Naive B cell (primary cell): ENCODE measurements around the gene RNF168. TPM values are rescaled to one million over a fixed set of nuclear protein-coding genes. Genes with fewer than 3 reads are reported as not detected.
"Not testable (repeated sequence)": the region's sequence is repeated elsewhere in the genome, so short reads cannot be mapped to it uniquely, and the experiment has no call there.

Experiments used
- ATAC-seq, 2 donors: fragments of 150-1000 bp; cut with Tn5 transposase; 2 replicates each; pipeline ENCODE4 v1.10.0; 2021; ENCODE audit warnings: low read depth in 2 of 2, mild to moderate bottlenecking in 2 of 2, moderate library complexity in 2 of 2
- DNase-seq: peaks from one replicate; pipeline ENCODE4 v3.0.0; 2022
- H3K27ac Mint-ChIP-seq, 6 donors: one replicate each; pipeline ENCODE4 v1.8.0; 2020 to 2022; ENCODE audit warnings: mild to moderate bottlenecking in 6 of 6, mixed read lengths in 6 of 6, moderate library complexity in 5 of 6, inconsistent platforms in 2 of 6
- H3K27me3 Mint-ChIP-seq, 3 donors: one replicate each; pipeline ENCODE4 v1.8.0; 2021 to 2022; ENCODE audit warnings: mixed read lengths in 3 of 3, mild to moderate bottlenecking in 1 of 3
- H3K36me3 Mint-ChIP-seq, 2 donors: one replicate each; pipeline ENCODE4 v1.8.0; 2020 to 2022; ENCODE audit warnings: mixed read lengths in 2 of 2, inconsistent platforms in 1 of 2, mild to moderate bottlenecking in 1 of 2
- H3K4me1 Mint-ChIP-seq, 3 donors: one replicate each; pipeline ENCODE4 v1.8.0; 2020 to 2022; ENCODE audit warnings: mixed read lengths in 3 of 3, inconsistent platforms in 1 of 3, mild to moderate bottlenecking in 1 of 3, moderate library complexity in 1 of 3
- H3K4me3 Mint-ChIP-seq, 8 donors: one replicate each; pipeline ENCODE4 v1.8.0; 2020 to 2022; ENCODE audit warnings: mild to moderate bottlenecking in 8 of 8, mixed read lengths in 8 of 8, moderate library complexity in 8 of 8, inconsistent platforms in 2 of 8
- H3K9me3 Mint-ChIP-seq, 7 donors: one replicate each; pipeline ENCODE4 v1.8.0; 2020 to 2022; ENCODE audit warnings: mixed read lengths in 7 of 7, mild to moderate bottlenecking in 5 of 7, inconsistent platforms in 2 of 7, moderate library complexity in 1 of 7
- polyA plus RNA-seq, 6 donors: library from polyadenylated mRNA; unstranded; fragments of 300-500 nt; fragmentation: Illumina TruSeq; gene quantifications; one replicate each; pipeline ENCODE4 v1.2.3, GENCODE V29; 2021; ENCODE audit warnings: low read depth in 6 of 6

RNF168 gene, protein sequence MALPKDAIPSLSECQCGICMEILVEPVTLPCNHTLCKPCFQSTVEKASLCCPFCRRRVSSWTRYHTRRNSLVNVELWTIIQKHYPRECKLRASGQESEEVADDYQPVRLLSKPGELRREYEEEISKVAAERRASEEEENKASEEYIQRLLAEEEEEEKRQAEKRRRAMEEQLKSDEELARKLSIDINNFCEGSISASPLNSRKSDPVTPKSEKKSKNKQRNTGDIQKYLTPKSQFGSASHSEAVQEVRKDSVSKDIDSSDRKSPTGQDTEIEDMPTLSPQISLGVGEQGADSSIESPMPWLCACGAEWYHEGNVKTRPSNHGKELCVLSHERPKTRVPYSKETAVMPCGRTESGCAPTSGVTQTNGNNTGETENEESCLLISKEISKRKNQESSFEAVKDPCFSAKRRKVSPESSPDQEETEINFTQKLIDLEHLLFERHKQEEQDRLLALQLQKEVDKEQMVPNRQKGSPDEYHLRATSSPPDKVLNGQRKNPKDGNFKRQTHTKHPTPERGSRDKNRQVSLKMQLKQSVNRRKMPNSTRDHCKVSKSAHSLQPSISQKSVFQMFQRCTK
- polyA plus RNA-seq = 10 to 100 TPM in 1 of 6 donors, 1 to 10 TPM in 5; 4.4 to 12.8 (median 7.8) TPM

DNA sequence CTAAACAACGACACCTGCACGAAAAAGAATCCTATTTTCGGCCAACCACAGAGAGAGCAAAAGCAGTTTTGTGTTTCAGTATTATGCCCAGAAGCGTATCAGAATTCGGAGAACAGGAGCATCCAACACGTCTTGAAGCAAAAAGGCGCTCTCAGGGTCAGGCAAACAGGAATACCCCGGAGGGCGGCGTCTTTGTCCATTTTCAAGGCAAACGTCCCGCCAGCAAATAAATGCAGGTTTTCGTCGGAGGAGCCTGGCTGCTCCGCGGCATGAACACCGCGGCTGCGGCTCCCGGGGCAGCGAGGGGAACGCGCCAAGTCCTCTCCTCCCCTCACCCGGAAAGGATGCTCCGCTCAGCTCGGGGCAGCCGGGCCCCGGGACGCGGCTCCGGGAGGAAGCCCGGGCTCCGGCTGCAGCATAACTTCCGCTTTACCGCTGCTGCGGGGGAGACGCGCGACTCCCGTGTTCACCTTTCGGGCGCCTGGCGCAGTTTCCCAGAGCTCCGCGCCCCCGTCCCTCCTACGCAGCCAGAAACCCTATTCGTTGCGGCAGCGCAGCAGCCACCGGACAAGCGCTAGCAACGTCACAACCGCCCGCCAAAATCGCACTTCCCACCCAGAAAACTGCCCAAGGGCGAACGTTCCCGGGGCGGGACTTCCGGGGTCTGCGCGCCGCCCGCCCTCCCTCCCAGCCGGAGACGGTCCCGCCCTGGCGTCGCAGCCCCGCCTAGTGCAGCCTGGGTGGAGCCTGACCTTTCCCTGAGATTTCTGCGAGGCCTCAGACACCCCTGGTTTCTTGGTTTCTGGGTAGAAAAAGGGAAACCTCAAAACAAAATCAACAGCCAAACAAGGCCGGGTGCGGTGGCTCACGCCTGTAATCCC is at the start of gene RNF168:
TSS of gene RNF168 (minus strand) at position 573 of the 881 bp plus-strand sequence. CDS start 595 bp downstream, outside the sequence.
- Mint-ChIP-seq H3K4me1 (peaks cover 27 to 51% (median 46%) of the 10 kb centered on the region in 3 donors), H3K27ac (peak within 1 kb of the TSS; percentile 92 to 99 (median 96)), H3K27me3 (no peaks in the 10 kb centered on the region), H3K36me3 (peaks cover 5 to 10% of the 10 kb centered on the region in 2 donors), H3K4me3 (peak within 1 kb of the TSS; percentile 93 to 100 (median 98)), H3K9me3 (peaks cover 3 to 19% (median 5%) of the 10 kb centered on the region in 7 donors)
- peak; percentile 88 for DNase-seq
- peak; percentile 81 for ATAC-seq

DNA sequence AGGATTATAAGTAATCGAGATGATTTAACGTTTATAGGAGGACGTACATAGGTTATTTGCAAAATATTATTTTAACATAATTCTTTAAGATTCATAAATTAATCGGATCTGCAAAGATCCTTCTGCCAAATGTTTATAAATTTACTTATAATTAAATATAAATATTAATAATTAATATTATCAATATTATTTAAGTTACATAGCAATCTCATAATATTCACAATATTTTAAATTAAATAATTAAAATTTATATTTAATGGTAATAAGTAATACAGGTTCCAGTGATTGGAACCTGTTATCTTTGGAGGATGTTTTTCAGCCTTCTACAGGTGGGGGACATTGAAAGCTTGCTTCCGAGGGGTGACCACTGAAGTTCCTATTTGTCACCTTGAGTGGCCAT is 48.7 kb upstream of the RNF168 start:
- DNase-seq = no peak
- Mint-ChIP-seq H3K27ac (no peak overlapping the region), H3K4me1 (peaks cover 19 to 23% (median 22%) of the 10 kb centered on the region in 3 donors), H3K9me3 (peaks cover 5 to 23% (median 11%) of the 10 kb centered on the region in 7 donors), H3K4me3 (no peak overlapping the region), H3K36me3 (peaks cover 0 to 8% of the 10 kb centered on the region in 2 donors), H3K27me3 (no peaks in the 10 kb centered on the region)
- no peak for ATAC-seq

DNA sequence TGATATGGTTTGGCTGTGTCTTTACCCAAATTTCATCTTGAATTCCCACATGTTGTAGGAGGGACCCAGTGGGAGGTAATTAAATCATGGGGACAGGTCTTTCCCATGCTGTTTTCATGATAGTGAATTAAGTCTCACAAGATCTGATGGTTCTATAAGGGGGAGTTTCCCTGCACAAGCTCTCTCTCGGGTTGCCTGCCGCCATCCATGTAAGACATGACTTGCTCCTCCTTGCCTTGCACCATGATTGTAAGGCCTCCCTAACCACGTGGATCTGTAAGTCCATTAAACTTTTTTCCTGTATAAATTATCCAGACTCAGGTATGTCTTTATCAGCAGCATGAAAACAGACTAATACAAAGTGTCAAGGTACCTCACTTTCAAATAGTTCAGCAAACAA is 46.6 kb upstream of the RNF168 start:
- peaks cover 5 to 24% (median 11%) of the 10 kb centered on the region in 7 donors for H3K9me3 Mint-ChIP-seq
- DNase-seq, ATAC-seq, H3K27me3 Mint-ChIP-seq, H3K27ac Mint-ChIP-seq, H3K4me3 Mint-ChIP-seq, H3K36me3 Mint-ChIP-seq: not testable (repeated sequence)
- peaks cover 11 to 19% (median 12%) of the 10 kb centered on the region in 3 donors for H3K4me1 Mint-ChIP-seq

DNA sequence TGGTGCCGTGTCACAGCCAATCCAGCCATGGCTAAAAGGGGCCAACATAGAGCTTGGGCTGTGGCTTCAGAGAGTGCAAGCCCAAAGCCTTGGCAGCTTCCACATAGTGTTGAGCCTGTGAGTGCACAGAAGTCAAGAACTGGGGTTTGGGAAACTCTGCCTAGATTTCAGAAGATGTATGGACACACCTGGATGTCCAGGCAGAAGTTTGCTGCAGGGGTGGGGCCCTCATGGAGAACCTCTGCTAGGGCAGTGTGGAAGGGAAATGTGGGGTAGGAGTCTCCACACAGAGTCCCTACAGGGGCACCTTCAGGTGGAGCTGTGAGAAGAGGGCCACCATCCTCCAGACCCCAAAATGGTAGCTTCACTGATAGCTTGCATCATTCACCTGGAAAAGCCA is 45.7 kb upstream of the RNF168 start:
- H3K27ac Mint-ChIP-seq, DNase-seq, ATAC-seq, H3K36me3 Mint-ChIP-seq, H3K4me1 Mint-ChIP-seq, H3K4me3 Mint-ChIP-seq, H3K27me3 Mint-ChIP-seq: not testable (repeated sequence)
- H3K9me3 Mint-ChIP-seq = peaks cover 5 to 27% (median 11%) of the 10 kb centered on the region in 7 donors

DNA sequence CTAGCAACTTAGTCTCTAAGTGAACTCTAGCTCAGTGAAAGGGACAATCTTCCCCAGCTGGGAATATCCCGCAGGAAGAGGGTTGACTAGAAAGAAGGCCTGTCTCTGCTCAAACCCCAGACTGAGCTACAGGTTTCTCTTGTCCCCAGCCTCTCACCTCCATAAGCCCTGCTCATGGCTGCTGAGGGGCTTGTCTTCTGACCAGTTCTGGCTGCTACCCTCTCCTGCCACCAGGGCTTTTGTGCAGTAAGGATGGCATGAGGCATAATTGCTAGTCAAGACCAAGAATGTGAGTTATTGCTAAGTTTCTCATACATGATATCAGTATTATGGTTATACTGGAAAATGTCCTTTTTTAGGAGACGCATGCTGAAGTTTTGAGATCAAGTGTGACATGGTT is 43.5 kb upstream of the RNF168 start:
- ATAC-seq = no peak
- H3K9me3 Mint-ChIP-seq = peaks cover 5 to 27% (median 11%) of the 10 kb centered on the region in 7 donors
- H3K27me3 Mint-ChIP-seq = no peaks in the 10 kb centered on the region
- H3K4me1 Mint-ChIP-seq = no peaks in the 10 kb centered on the region
- H3K36me3 Mint-ChIP-seq = peaks cover 0 to 8% of the 10 kb centered on the region in 2 donors
- no peak overlapping the region for H3K4me3 Mint-ChIP-seq
- no peak for DNase-seq
- H3K27ac Mint-ChIP-seq = no peak overlapping the region

DNA sequence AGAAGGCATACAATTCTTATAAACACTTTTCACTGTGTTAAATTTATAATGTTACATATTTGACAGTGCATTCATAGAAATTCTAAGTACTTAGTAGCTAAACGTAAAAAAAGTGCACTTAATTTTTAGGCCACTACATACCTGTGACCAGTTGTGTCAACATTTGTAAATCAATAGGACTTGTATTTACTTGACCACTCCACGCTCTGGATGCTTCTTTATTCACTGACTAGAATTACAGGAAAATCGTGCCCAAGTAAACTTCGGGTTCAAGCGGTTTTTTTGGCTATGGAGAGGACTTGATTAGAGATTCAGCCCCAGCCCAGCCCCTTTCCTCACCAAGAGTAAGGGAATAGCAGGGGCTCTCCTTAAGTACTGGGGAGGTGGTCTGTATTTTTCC is 43.0 kb upstream of the RNF168 start:
- peaks cover 5 to 27% (median 11%) of the 10 kb centered on the region in 7 donors for H3K9me3 Mint-ChIP-seq
- ATAC-seq (no peak), DNase-seq (no peak)
- no peak overlapping the region for H3K27ac Mint-ChIP-seq
- H3K27me3 Mint-ChIP-seq = no peaks in the 10 kb centered on the region
- no peak overlapping the region for H3K4me3 Mint-ChIP-seq
- H3K4me1 Mint-ChIP-seq = no peaks in the 10 kb centered on the region
- peaks cover 0 to 8% of the 10 kb centered on the region in 2 donors for H3K36me3 Mint-ChIP-seq

DNA sequence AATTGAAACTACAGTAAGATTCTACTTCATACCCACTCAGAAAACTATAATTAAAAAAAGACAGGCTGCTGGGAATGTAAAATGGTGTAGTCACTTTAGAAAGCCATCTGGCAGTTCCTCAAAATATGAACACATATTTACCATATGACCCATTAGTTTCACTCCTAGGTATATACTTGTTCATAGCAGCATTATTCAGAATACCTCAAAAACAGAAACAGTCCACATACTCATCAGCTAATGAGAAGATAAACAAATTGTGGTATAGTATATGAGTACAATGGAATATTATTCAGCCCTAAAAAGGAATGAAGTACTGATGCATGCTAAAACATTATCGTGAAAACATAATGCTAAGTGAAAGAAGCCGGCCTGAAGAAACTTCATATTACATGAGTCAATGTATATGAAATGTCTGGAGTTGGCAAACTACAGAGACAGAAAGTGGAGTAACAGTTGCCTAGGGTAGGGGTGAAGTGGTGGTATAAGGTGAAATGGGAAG is 41.0 kb upstream of the RNF168 start:
- Mint-ChIP-seq H3K4me1 (no peaks in the 10 kb centered on the region), H3K27ac (no peak overlapping the region), H3K27me3 (no peaks in the 10 kb centered on the region), H3K9me3 (peaks cover 5 to 19% (median 7%) of the 10 kb centered on the region in 7 donors), H3K4me3 (no peak overlapping the region), H3K36me3 (peaks cover 0 to 8% of the 10 kb centered on the region in 2 donors)
- no peak for ATAC-seq
- DNase-seq = no peak

DNA sequence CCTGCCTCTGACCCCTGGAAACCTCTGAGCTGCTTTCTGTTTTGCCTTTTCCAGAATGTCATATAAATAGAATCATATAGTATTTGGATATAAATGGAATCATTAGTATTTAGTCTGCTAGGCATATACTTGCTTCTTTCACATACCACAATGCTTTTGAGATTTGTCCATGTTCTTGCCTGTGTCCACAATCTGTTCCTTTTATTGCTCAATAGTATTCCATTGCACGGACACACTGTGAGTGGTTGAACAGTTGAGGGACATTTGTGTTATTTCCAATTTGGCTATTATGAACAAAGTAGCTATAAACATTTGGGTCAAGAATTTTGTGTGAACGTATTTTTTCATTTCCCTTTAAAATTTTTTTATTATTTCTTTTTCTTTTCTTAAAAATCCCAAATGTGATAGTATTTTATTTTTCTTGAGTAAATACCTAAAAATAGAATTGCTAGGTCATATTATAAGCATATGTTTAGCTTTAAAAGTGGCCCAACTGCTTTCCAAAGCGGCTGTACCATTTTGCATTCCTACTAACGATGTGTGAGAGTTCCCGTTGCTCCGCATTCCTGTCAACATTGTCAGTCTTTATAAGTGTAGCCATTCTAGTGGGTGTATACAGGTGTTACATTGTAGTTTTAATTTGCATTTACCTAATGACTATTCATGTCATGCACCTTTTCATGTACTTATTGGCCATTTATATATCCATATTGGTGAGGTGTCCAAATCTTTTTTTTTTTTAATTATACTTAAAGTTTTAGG is 38.3 kb upstream of the RNF168 start:
- no peak overlapping the region for H3K27ac Mint-ChIP-seq
- no peaks in the 10 kb centered on the region for H3K36me3 Mint-ChIP-seq
- peaks cover 0 to 3% (median 0%) of the 10 kb centered on the region in 7 donors for H3K9me3 Mint-ChIP-seq
- H3K4me3 Mint-ChIP-seq = no peak overlapping the region
- H3K4me1 Mint-ChIP-seq = peaks cover 0 to 3% (median 0%) of the 10 kb centered on the region in 3 donors
- no peak for ATAC-seq
- no peak for DNase-seq
- H3K27me3 Mint-ChIP-seq = peaks cover 0 to 13% (median 5%) of the 10 kb centered on the region in 3 donors

DNA sequence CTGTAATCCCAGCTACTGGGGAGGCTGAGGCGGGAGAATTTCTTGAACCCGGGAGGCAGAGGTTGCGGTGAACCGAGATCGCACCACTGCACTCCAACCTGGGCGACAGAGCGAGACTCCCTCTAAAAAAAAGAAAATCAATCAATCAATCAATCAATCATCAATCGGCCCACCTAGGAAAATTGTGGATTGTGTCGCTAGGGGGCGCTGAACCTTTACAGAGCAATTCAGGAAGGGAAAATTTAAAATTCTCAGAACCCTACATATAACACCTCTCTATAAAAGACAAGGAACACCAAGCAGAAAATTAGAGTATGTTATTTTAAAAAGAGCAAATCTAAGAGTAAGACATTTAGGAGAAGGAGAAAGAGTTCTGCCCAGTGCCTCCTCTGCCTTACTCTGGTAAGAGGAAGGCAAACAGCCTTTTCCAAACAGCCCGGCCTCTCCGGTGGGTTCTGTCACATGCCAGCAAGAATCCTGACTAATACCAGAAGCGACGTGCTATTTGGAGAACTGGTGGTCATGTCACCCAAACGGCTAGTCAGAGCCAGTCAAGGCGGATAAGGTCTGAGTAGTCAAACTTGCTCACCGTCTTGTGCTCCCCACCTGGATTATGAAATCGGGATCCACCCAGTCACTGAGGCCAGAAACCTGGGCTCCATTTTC is 33.9 kb upstream of the RNF168 start:
- peaks cover 0 to 18% (median 9%) of the 10 kb centered on the region in 3 donors for H3K27me3 Mint-ChIP-seq
- DNase-seq (peak; percentile 40), ATAC-seq (no peak)
- H3K27ac Mint-ChIP-seq = peak overlapping the region in 1 of 6 donors; percentile 42
- no peak overlapping the region for H3K4me3 Mint-ChIP-seq
- H3K4me1 Mint-ChIP-seq = peaks cover 0 to 3% (median 0%) of the 10 kb centered on the region in 3 donors
- H3K36me3 Mint-ChIP-seq = no peaks in the 10 kb centered on the region
- no peaks in the 10 kb centered on the region for H3K9me3 Mint-ChIP-seq

DNA sequence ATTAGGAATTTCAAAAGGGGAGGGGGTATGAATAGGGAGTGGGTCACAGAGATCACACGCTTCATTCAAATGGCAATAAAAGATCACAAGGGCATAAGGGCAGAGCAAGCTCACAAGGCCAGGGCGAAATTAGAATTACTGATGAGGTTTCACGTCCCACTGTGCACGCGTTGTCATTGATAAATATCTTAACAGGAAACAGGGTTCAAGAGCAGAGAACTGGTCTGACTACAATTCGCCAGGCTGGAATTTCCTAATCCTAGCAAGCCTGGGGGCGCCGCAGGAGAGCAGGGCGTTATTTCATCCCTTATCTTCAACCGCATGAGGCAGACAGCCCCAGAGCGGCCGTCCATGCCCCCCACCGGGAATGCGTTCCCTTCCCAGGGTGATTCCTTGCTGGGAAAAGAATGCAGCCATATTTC is 29.7 kb upstream of the RNF168 start:
- DNase-seq (no peak), ATAC-seq (no peak)
- Mint-ChIP-seq H3K4me1 (peaks cover 0 to 5% (median 3%) of the 10 kb centered on the region in 3 donors), H3K4me3 (no peak overlapping the region), H3K27ac (no peak overlapping the region), H3K9me3 (peaks cover 3 to 17% (median 5%) of the 10 kb centered on the region in 7 donors), H3K27me3 (peaks cover 11 to 24% (median 15%) of the 10 kb centered on the region in 3 donors), H3K36me3 (peaks cover 4 to 9% of the 10 kb centered on the region in 2 donors)

DNA sequence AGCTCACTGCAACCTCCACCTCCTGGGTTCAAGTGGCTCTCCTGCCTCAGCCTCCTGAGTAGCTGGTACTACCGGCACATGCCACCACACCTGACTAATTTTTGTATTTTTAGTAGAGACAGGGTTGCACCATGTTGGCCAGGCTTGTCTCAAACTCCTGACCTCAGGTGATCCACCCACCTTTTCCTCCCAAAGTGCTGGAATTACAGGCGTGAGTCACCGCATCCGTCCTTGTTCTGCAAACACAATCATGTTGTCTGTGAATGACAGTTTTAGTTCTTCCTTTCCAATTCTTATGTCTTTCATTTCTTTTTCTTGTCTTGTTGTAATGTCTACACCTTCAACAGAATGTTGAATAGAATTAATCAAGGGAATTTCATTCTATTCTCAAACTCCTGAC is 27.9 kb upstream of the RNF168 start:
- Mint-ChIP-seq H3K4me1 (peaks cover 0 to 10% (median 9%) of the 10 kb centered on the region in 3 donors), H3K27ac (peak overlapping the region in 1 of 6 donors; percentile 12), H3K36me3 (peaks cover 4 to 9% of the 10 kb centered on the region in 2 donors), H3K27me3 (peaks cover 11 to 19% (median 17%) of the 10 kb centered on the region in 3 donors), H3K9me3 (peaks cover 3 to 17% (median 5%) of the 10 kb centered on the region in 7 donors), H3K4me3 (peak overlapping the region in 2 of 8 donors; percentile 6 to 61)
- no peak for ATAC-seq
- no peak for DNase-seq
